Panc1 (cell line): ENCODE data around the gene RALGAPA1. TPM values are rescaled to one million over a fixed set of nuclear protein-coding genes. Genes with fewer than 3 reads are reported as not detected.

ENCODE experiments used
- ATAC-seq: fragments of 200-7000 bp; cut with Tn5 transposase; 2 replicates; pipeline ENCODE4 v1.9.1; 2020; ENCODE audit warnings: mild to moderate bottlenecking, moderate library complexity
- BruUV-seq: library from RNA; stranded (reverse); fragments of 400-500 nt; replicated peaks from 2 replicates; lab custom pipeline; 2021; lab: Mats Ljungman, UMichigan
- CTCF ChIA-PET: fragments of 300-600 bp; sonication (Branson Sonifier 250); formaldehyde crosslinking; loops from one replicate; lab custom pipeline; 2022; ENCODE audit warnings: antibody characterized with exemption; lab: Charles Lee
- POLR2A ChIA-PET: fragments of 300-600 bp; sonication (Branson Sonifier 250); formaldehyde crosslinking; loops from one replicate; lab custom pipeline; 2022; ENCODE audit warnings: antibody characterized with exemption; lab: Charles Lee
- DNase-seq: peaks from one replicate; pipeline ENCODE4 v3.0.0-alpha.2; 2010; ENCODE audit warnings: low read depth, low spot score
- H3K27ac ChIP-seq: 2 replicates; pipeline ENCODE4 v1.5.1; 2011; ENCODE audit warnings: mild to moderate bottlenecking, low read length, inconsistent platforms
- H3K27me3 ChIP-seq: fragments of 200-500 bp; sonication (Bioruptor generic); 2 replicates; pipeline ENCODE4 v1.6.0; 2014; ENCODE audit warnings: low read length, inconsistent platforms; ENCODE audit not compliant: control insufficient read depth, insufficient read depth
- H3K36me3 ChIP-seq: fragments of 200-500 bp; sonication (Bioruptor generic); 2 replicates; pipeline ENCODE4 v1.5.1; 2014; ENCODE audit warnings: inconsistent platforms, mild to moderate bottlenecking, low read length, moderate library complexity; ENCODE audit not compliant: control insufficient read depth, insufficient read depth
- H3K4me1 ChIP-seq: 2 replicates; pipeline ENCODE4 v1.5.1; 2011; ENCODE audit warnings: inconsistent platforms, mild to moderate bottlenecking, low read length, moderate library complexity; ENCODE audit not compliant: control insufficient read depth, insufficient read depth
- H3K4me3 ChIP-seq, 2 experiments: 2 replicates each; pipeline ENCODE4 v1.5.1; 2011 to 2012; ENCODE audit warnings: low read depth in 2 of 2, low read length in 2 of 2, mild to moderate bottlenecking in 2 of 2, inconsistent platforms in 1 of 2, moderate library complexity in 1 of 2
- H3K9me3 ChIP-seq: fragments of 200-500 bp; sonication (Bioruptor generic); 2 replicates; pipeline ENCODE4 v1.5.1; 2014; ENCODE audit warnings: low read depth, mild to moderate bottlenecking, inconsistent platforms, low read length, moderate library complexity; ENCODE audit not compliant: control insufficient read depth, insufficient read depth
- POLR2AphosphoS5 ChIP-seq: IDR thresholded peaks from 2 replicates; pipeline ENCODE4 v1.6.1; 2012; ENCODE audit warnings: mild to moderate bottlenecking, low read depth, low read length, moderate library complexity
- REST ChIP-seq, 2 experiments: IDR thresholded peaks; 2 replicates each; pipeline ENCODE4 v1.6.1; 2011 to 2012; ENCODE audit warnings: low read depth in 2 of 2, control low read depth in 1 of 2, low read length in 1 of 2, mild to moderate bottlenecking in 1 of 2, moderate library complexity in 1 of 2; ENCODE audit not compliant: insufficient read depth in 1 of 2
- SIN3A ChIP-seq: IDR thresholded peaks from 2 replicates; pipeline ENCODE4 v1.6.1; 2012; ENCODE audit warnings: low read depth, mild to moderate bottlenecking, low read length, moderate library complexity, borderline replicate concordance; ENCODE audit not compliant: insufficient read depth
- TCF7L2 ChIP-seq: IDR thresholded peaks from 2 replicates; pipeline ENCODE4 v1.6.1; 2011; ENCODE audit warnings: mild to moderate bottlenecking, low read depth, low read length, inconsistent platforms
- in situ Hi-C: cut with HindIII; loops from 2 replicates; pipeline ENCODE4 v1.10.0; 2016; ENCODE audit warnings: low sequenced_read_pairs, low pct_unique_long_range_greater_than_20kb
- intact Hi-C: fragments of 100-400 bp; cut with micrococcal nuclease; formaldehyde crosslinking; loops from one replicate; pipeline ENCODE4 v1.10.0; 2022; ENCODE audit not compliant: unreplicated experiment
- total RNA-seq: library from RNA; stranded (reverse); gene quantifications from one replicate; pipeline ENCODE4 v1.2.1, GENCODE V29; 2021; ENCODE audit not compliant: unreplicated experiment
- TF ChIP-seq, protein P1 (sequence below): fragments of 450-650 bp; IDR thresholded peaks from 2 replicates; pipeline ENCODE4 v1.5.1; 2017; ENCODE audit warnings: mild to moderate bottlenecking

The RALGAPA1 gene
- total RNA-seq, 1 experiment from 2014 or later, result 31.5 TPM

DNA sequence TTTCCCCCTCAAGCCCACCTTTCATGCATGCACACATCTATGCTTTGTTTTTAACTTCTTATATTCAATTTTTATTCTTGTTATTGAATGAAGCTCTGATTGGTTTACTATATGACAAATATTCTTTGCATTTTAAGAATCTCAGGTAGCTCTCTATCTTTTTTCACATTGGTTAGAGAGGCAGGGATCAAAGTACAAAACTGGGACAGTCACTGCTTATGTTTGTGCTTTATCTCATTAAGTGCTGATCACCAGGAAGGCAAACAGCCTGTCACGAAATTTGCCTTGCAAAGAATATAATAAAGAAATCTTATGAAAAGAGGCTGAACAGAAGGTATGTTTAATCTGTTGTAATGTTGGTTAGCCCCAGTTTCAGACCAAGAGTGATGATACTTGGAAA lies 304.8 kb downstream of the RALGAPA1 start:
- H3K36me3 ChIP-seq, result no peaks in the 10 kb centered on the region
- no peak overlapping the region for H3K4me3 ChIP-seq
- peaks cover 4% of the 10 kb centered on the region; the same call in 1 of the 2 replicates for H3K27me3 ChIP-seq
- no peak overlapping the region for H3K27ac ChIP-seq
- in situ Hi-C loops (no loop called here), intact Hi-C loops (no loop called here)
- no TSS peak for BruUV-seq
- ChIA-PET CTCF (no interaction called here), POLR2A (no interaction called here)
- no peaks in the 10 kb centered on the region for H3K9me3 ChIP-seq
- no peaks in the 10 kb centered on the region for H3K4me1 ChIP-seq
- TF ChIP-seq, protein P1, sequence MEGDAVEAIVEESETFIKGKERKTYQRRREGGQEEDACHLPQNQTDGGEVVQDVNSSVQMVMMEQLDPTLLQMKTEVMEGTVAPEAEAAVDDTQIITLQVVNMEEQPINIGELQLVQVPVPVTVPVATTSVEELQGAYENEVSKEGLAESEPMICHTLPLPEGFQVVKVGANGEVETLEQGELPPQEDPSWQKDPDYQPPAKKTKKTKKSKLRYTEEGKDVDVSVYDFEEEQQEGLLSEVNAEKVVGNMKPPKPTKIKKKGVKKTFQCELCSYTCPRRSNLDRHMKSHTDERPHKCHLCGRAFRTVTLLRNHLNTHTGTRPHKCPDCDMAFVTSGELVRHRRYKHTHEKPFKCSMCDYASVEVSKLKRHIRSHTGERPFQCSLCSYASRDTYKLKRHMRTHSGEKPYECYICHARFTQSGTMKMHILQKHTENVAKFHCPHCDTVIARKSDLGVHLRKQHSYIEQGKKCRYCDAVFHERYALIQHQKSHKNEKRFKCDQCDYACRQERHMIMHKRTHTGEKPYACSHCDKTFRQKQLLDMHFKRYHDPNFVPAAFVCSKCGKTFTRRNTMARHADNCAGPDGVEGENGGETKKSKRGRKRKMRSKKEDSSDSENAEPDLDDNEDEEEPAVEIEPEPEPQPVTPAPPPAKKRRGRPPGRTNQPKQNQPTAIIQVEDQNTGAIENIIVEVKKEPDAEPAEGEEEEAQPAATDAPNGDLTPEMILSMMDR, result no peak
- no peak for TF ChIP-seq REST (IDR thresholded peaks at IDR 0.05; ENCODE audit: insufficient read depth in 1 of 2, low read depth in 2 of 2, low read length in 1 of 2)
- TF ChIP-seq POLR2AphosphoS5, result no peak
- no peak for TF ChIP-seq SIN3A
- DNase-seq (no peak), ATAC-seq (no peak)

GRCh38 chr14:35503646-35504045 lies 305.4 kb downstream of the RALGAPA1 start:
- CTCF ChIA-PET, result no interaction called here
- in situ Hi-C loops, result no loop called here
- TF ChIP-seq, protein P1, result no peak
- TF ChIP-seq POLR2AphosphoS5, result no peak
- ATAC-seq (no peak), DNase-seq (no peak)
- POLR2A ChIA-PET, result no interaction called here
- Histone ChIP-seq H3K4me1 (no peaks in the 10 kb centered on the region), H3K27me3 (peaks cover 4% of the 10 kb centered on the region; the same call in 1 of the 2 replicates), H3K27ac (no peak overlapping the region), H3K9me3 (no peaks in the 10 kb centered on the region), H3K4me3 (no peak overlapping the region), H3K36me3 (no peaks in the 10 kb centered on the region)
- no TSS peak for BruUV-seq
- intact Hi-C loops, result no loop called here

GRCh38 chr14:35499180-35499579 lies 309.9 kb downstream of the RALGAPA1 start:
- no peaks in the 10 kb centered on the region for H3K36me3 ChIP-seq
- intact Hi-C loops, result no loop called here
- no peaks in the 10 kb centered on the region for H3K4me1 ChIP-seq
- peaks cover 4% of the 10 kb centered on the region; the same call in 1 of the 2 replicates for H3K27me3 ChIP-seq
- no peak for ATAC-seq
- no peak overlapping the region for H3K4me3 ChIP-seq
- no peaks in the 10 kb centered on the region for H3K9me3 ChIP-seq
- BruUV-seq, result no TSS peak
- H3K27ac ChIP-seq, result no peak overlapping the region
- ChIA-PET POLR2A (interaction anchor here (0.5 kb wide), 1 partner anchor 24 kb away, joined by 3 read pairs; no protein-coding TSS in a partner anchor), CTCF (interaction anchor here (0.7 kb wide), 1 partner anchor 60 kb away, joined by 4 read pairs; no protein-coding TSS in a partner anchor)
- in situ Hi-C loops, result no loop called here
- no peak for DNase-seq
- TF ChIP-seq REST (IDR thresholded peaks at IDR 0.05; ENCODE audit: insufficient read depth in 1 of 2, low read depth in 2 of 2, low read length in 1 of 2) (no peak), SIN3A (no peak), POLR2AphosphoS5 (no peak), TCF7L2 (no peak)
- TF ChIP-seq, protein P1, result no peak
